Measurements from ENCODE around the gene QARS1.

QARS1 gene

GRCh38 chr3:49054344-49054862, 50.2 kb downstream of the QARS1 start:
- H3K36me3 Mint-ChIP-seq (ENCODE audit: low read depth), result peaks cover 41% of the 10 kb centered on the region
- H3K27me3 Mint-ChIP-seq (ENCODE audit: low read depth), result no peaks in the 10 kb centered on the region
- H3K4me1 Mint-ChIP-seq (ENCODE audit: low read depth), result no peaks in the 10 kb centered on the region

GRCh38 chr3:49053543-49053942, 51.0 kb downstream of the QARS1 start:
- Mint-ChIP-seq H3K27ac (no peak overlapping the region), H3K9me3 (no peaks in the 10 kb centered on the region)

More at GRCh38 chr3:49054344-49054862, 50.2 kb downstream of the QARS1 start:
- H3K27ac Mint-ChIP-seq, result peak overlapping the region; percentile 11
- no peak for DNase-seq (ENCODE audit: low spot score)
- no peaks in the 10 kb centered on the region for H3K9me3 Mint-ChIP-seq
- no peak overlapping the region for H3K4me3 Mint-ChIP-seq

More at GRCh38 chr3:49053543-49053942, 51.0 kb downstream of the QARS1 start:
- peaks cover 40% of the 10 kb centered on the region for H3K36me3 Mint-ChIP-seq (ENCODE audit: low read depth)
- DNase-seq (ENCODE audit: low spot score), result no peak
- H3K27me3 Mint-ChIP-seq (ENCODE audit: low read depth), result no peaks in the 10 kb centered on the region
- no peak overlapping the region for H3K4me3 Mint-ChIP-seq
- no peaks in the 10 kb centered on the region for H3K4me1 Mint-ChIP-seq (ENCODE audit: low read depth)

All from T-helper 2 cell treated with Interferon-gamma antibody and Interleukin-4, amounts not matched to agents 5 μg/mL and 100 μg/mL, for 36 hours (primary cell).